Activated naive CD4-positive, alpha-beta T cell treated with anti-CD3 and anti-CD28 coated beads for 36 hours (primary cell): Measurements from ENCODE around the gene CCL20. TPM values are rescaled to one million over a fixed set of nuclear protein-coding genes. Genes with fewer than 3 reads are reported as not detected.
A peak's percentile ranks its signal among the peaks of the same experiment; 100 is the strongest.

ENCODE experiments used
- CTCF ChIA-PET: fragments of 350-600 bp; sonication (Branson Sonifier 250); formaldehyde crosslinking; loops from one replicate; lab custom pipeline; 2021; ENCODE audit warnings: antibody characterized with exemption; lab: Charles Lee
- DNase-seq: peaks from one replicate; pipeline ENCODE4 v3.0.0-alpha.2; 2020
- H3K27ac Mint-ChIP-seq: one replicate; pipeline ENCODE4 v1.8.0; 2021; ENCODE audit warnings: mild to moderate bottlenecking, mixed read lengths
- H3K27me3 Mint-ChIP-seq: one replicate; pipeline ENCODE4 v1.8.0; 2021; ENCODE audit warnings: low read depth, mixed read lengths
- H3K36me3 Mint-ChIP-seq: one replicate; pipeline ENCODE4 v1.8.0; 2021; ENCODE audit warnings: low read depth, mixed read lengths
- H3K4me1 Mint-ChIP-seq: one replicate; pipeline ENCODE4 v1.8.0; 2021; ENCODE audit warnings: low read depth, mixed read lengths
- H3K4me3 Mint-ChIP-seq: one replicate; pipeline ENCODE4 v1.8.0; 2021; ENCODE audit warnings: mild to moderate bottlenecking, moderate library complexity, mixed read lengths
- H3K9me3 Mint-ChIP-seq: one replicate; pipeline ENCODE4 v1.8.0; 2021; ENCODE audit warnings: mixed read lengths
- intact Hi-C: fragments of 100-400 bp; cut with micrococcal nuclease; formaldehyde crosslinking; loops from one replicate; pipeline ENCODE4 v1.15.1; 2023
- total RNA-seq, 2 experiments: library from RNA; stranded (reverse); gene quantifications; one replicate each; pipeline ENCODE4 v1.2.3, GENCODE V29; 2021

The CCL20 gene, protein sequence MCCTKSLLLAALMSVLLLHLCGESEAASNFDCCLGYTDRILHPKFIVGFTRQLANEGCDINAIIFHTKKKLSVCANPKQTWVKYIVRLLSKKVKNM
- total RNA-seq, result 10 to 100 TPM in 1 of 2 experiments, 1 to 10 TPM in 1; 9.6 to 13.1 TPM

DNA sequence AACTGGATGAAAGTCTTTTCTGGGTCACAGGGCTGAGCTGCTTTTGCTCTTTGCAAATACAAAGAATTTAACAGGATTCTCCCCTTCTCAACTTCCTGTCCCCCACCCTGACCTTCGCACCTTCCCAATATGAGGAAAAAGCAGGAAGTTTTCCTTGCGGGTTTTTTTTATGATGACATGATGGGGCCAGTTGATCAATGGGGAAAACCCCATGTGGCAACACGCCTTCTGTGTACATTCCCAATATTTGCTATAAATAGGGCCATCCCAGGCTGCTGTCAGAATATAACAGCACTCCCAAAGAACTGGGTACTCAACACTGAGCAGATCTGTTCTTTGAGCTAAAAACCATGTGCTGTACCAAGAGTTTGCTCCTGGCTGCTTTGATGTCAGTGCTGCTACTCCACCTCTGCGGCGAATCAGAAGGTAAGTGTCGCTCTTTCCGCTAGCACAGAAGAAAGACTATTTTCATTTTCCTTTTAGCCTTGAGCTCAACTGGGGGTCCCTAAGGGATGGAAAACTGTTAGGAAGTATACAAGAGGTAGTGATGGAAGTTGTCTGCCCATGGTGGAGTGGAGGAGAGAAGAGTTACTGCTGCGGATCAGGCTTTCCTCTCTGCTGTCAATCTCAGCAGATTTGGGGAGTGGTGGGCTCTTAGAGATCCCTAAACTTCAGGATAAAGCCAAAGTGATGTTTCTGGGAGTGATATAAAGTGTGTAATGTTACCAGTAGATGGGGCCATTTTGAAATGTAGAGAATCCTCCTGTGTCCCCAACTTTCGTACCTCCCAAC is at the start of gene CCL20:
Gene CCL20 (plus strand): TSS at position 281 of the 792 bp plus-strand sequence. CDS start 70 bp downstream, at position 351.
- DNase-seq, result no peak
- H3K4me1 Mint-ChIP-seq, result peaks cover 29% of the 10 kb centered on the region
- H3K4me3 Mint-ChIP-seq, result peak within 1 kb of the TSS; percentile 72
- H3K27me3 Mint-ChIP-seq, result peaks cover 3% of the 10 kb centered on the region
- intact Hi-C loops, result no loop called here
- H3K27ac Mint-ChIP-seq, result peak within 1 kb of the TSS; percentile 69
- H3K9me3 Mint-ChIP-seq, result no peaks in the 10 kb centered on the region
- H3K36me3 Mint-ChIP-seq, result peaks cover 2% of the 10 kb centered on the region
- CTCF ChIA-PET, result interaction anchor here (0.6 to 1.3 kb wide), 2 partner anchors 40 to 49 kb away, joined by 3 read pairs; no protein-coding TSS in a partner anchor

DNA sequence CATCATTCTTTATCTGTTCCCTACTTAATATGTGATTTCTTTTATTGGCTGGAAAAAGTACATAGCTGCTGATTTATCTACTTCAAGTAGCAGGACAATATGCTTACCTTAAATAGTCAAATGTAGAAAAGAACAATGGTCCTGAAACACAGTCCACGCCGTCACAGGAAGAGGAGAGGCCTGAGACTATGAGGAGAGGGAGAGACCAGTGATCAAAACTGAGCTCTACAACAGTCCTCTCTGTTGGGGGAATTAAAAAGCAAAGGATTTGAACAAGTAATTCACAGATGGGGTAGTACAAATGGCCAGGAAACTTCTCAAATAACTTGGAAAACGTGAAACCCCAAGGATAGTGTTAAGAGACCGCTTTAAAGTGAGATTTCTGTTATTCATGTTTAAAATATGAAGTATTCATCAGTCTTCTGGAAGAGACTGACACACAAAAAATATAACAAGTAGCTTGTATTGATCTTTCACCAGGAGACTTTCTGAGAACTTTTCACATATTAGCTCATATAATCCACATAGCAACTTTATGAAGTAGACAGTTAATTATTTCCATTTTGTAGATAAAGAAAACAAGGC is 47.8 kb upstream of the CCL20 start:
- Mint-ChIP-seq H3K27ac (no peak overlapping the region), H3K36me3 (no peaks in the 10 kb centered on the region), H3K9me3 (no peaks in the 10 kb centered on the region), H3K4me3 (no peak overlapping the region), H3K4me1 (no peaks in the 10 kb centered on the region), H3K27me3 (no peaks in the 10 kb centered on the region)
- DNase-seq, result no peak
- CTCF ChIA-PET, result interaction anchor here (0.5 to 3.9 kb wide), 65 partner anchors 9 to 645 kb away, joined by 3 to 50 read pairs (median 3); partner anchors contain the start of gene TM4SF20
- intact Hi-C loops, result loop anchor here (1.0 to 5.0 kb wide), 8 partner anchors 54 to 733 kb away; no protein-coding TSS in a partner anchor

DNA sequence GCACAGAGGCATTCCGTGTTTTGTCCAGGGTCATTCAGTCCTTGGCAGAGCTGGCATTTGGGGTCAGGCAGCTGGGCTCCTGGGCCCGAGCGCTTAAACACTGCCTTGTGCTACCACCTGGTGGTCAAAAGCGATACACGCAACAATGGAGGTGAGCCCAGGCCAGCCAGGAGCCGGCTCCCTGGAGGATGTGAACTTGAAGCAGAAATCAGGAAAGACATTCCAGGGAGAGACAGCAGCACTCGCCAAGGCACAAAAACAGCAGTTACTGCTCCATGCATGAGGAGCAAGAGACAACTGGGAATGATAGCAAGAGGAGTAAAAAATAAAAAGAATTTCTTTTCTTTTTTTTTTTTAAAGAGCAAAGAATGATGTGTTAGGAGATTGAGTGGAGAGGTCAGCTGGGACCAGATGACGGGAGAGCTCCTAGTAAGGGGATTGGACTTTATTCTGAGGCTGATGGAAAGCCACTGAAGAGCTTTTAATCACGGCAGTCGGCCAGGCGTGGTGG is 47.2 kb upstream of the CCL20 start:
- Mint-ChIP-seq H3K36me3 (no peaks in the 10 kb centered on the region), H3K9me3 (no peaks in the 10 kb centered on the region)

DNA sequence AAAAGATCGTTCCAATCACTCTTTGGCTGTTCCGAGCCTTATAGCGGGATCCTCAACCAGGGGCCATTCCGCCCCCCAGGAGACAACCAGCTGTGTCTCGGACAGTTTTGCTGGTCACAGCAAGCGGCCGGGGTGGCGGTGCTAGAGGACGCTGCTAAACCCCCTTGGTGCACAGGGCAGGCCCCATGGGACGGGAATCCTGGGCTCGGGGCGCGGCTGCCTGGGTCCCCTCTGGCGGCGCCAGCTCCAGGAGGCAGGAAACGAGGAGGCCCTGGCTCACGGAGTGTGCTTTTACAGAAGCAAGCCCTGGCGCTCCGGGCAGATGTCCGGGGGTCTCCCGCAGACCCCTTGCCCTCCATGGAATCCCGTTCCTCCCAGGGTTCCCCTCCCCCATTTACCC is 45.8 kb upstream of the CCL20 start:
- no peaks in the 10 kb centered on the region for H3K4me1 Mint-ChIP-seq
- CTCF ChIA-PET, result interaction anchor here (3.5 to 3.9 kb wide), 2 partner anchors 109 to 361 kb away, joined by 35 to 50 read pairs; no protein-coding TSS in a partner anchor
- H3K27ac Mint-ChIP-seq, result no peak overlapping the region
- no peaks in the 10 kb centered on the region for H3K27me3 Mint-ChIP-seq
- H3K9me3 Mint-ChIP-seq, result no peaks in the 10 kb centered on the region
- H3K4me3 Mint-ChIP-seq, result no peak overlapping the region
- intact Hi-C loops, result loop anchor here (2.0 to 5.0 kb wide), 3 partner anchors 56 to 529 kb away; no protein-coding TSS in a partner anchor
- no peak for DNase-seq
- no peaks in the 10 kb centered on the region for H3K36me3 Mint-ChIP-seq

More for the DNA sequence above, 47.2 kb upstream of the CCL20 start:
- no peaks in the 10 kb centered on the region for H3K4me1 Mint-ChIP-seq
- DNase-seq, result peak; percentile 78
- CTCF ChIA-PET, result interaction anchor here (0.5 to 3.9 kb wide), 64 partner anchors 9 to 645 kb away, joined by 3 to 50 read pairs (median 3); partner anchors contain the start of gene TM4SF20
- H3K27ac Mint-ChIP-seq, result no peak overlapping the region
- no peak overlapping the region for H3K4me3 Mint-ChIP-seq
- H3K27me3 Mint-ChIP-seq, result no peaks in the 10 kb centered on the region
- intact Hi-C loops, result loop anchor here (1.0 to 5.0 kb wide), 8 partner anchors 54 to 733 kb away; no protein-coding TSS in a partner anchor

DNA sequence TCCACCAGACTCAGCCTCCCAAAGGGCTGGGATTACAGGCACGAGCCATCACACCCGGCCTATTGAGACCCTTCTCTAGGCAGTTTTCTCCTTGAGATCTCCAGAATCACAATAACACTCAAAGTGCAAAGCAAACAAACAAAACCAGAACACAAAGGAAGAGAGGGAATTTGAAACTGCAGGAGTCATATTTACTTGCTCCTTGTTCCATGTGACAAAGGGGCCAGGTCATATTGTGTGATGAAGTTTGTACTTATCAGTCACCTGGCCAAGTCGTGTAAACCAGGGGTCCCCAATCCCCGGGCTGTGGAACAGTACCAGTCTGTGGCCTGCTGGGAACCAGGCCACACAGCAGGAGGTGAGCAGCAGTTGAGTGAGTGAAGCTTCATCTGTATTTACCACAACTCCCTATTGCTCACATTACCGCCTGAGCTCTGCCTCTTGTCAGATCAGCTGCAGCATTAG is 41.4 kb upstream of the CCL20 start:
- Mint-ChIP-seq H3K9me3 (no peaks in the 10 kb centered on the region), H3K4me1 (peaks cover 17% of the 10 kb centered on the region), H3K36me3 (no peaks in the 10 kb centered on the region), H3K27ac (no peak overlapping the region), H3K27me3 (no peaks in the 10 kb centered on the region), H3K4me3 (no peak overlapping the region)
- no peak for DNase-seq
- CTCF ChIA-PET, result interaction anchor here (1.4 kb wide), 1 partner anchor 46 kb away, joined by 5 read pairs; no protein-coding TSS in a partner anchor
- intact Hi-C loops, result no loop called here

DNA sequence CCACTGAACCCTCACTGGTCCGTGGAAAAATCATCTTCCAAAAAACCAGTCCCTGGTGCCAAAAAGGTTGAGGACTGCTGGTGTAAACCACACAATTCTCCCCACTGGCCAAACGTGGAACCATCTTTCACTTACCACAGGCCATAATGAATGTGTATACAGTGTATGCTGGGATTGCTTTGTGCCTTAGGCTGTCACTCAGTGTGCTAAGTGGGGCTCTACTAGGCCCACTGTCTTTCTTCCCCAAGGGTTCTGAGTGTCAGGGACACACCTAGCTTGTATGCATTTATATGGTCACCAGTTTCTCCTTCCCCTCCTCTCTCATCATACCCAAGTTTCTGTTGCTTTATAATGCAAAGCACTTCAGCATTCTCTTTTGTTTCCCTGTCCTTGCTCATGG is 40.7 kb upstream of the CCL20 start:
- CTCF ChIA-PET, result interaction anchor here (2.0 kb wide), 1 partner anchor 11 kb away, joined by 9 read pairs; no protein-coding TSS in a partner anchor

DNA sequence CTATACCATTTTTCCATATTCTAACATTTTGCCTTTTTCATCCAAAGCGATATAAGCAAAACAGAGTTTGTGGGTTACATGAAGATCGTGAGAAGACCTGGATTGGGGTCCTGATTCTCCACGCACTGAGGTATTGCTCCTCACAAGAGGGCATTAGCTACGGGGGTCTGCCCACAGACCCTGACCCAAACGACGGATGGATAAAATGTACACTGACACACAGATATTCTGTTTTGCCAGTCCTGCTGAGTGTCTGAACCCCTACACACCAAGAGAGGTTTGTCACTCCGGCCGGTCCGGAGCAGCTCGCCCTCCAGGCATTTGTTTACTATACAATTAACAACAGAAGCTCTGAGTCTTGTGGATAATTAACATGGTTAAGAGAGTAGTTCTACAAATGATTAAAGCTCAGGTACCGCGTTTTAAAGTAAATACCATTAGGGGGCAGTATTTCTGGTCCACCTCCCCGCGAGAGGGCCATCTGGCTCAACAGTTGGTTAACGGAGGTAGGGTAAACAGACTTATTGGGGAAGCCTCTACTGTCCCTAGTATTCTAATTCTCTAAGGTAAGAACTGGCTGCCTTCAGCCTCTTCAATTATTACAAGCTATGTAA is 39.5 kb upstream of the CCL20 start:
- Mint-ChIP-seq H3K4me1 (peaks cover 17% of the 10 kb centered on the region), H3K36me3 (no peaks in the 10 kb centered on the region), H3K9me3 (no peaks in the 10 kb centered on the region), H3K27ac (peak overlapping the region; percentile 67), H3K27me3 (no peaks in the 10 kb centered on the region), H3K4me3 (no peak overlapping the region)
- intact Hi-C loops, result loop anchor here (1.0 kb wide), 2 partner anchors 88 to 110 kb away; no protein-coding TSS in a partner anchor
- CTCF ChIA-PET, result interaction anchor here (0.5 to 2.0 kb wide), 9 partner anchors 9 to 116 kb away, joined by 3 to 12 read pairs (median 4); partner anchors contain the start of gene CCL20
- peak; percentile 14 for DNase-seq

More for the DNA sequence above, 40.7 kb upstream of the CCL20 start:
- H3K36me3 Mint-ChIP-seq, result no peaks in the 10 kb centered on the region
- H3K27ac Mint-ChIP-seq, result no peak overlapping the region
- no peaks in the 10 kb centered on the region for H3K27me3 Mint-ChIP-seq
- no peak for DNase-seq
- intact Hi-C loops, result no loop called here
- no peak overlapping the region for H3K4me3 Mint-ChIP-seq
- no peaks in the 10 kb centered on the region for H3K9me3 Mint-ChIP-seq
- H3K4me1 Mint-ChIP-seq, result peaks cover 17% of the 10 kb centered on the region

DNA sequence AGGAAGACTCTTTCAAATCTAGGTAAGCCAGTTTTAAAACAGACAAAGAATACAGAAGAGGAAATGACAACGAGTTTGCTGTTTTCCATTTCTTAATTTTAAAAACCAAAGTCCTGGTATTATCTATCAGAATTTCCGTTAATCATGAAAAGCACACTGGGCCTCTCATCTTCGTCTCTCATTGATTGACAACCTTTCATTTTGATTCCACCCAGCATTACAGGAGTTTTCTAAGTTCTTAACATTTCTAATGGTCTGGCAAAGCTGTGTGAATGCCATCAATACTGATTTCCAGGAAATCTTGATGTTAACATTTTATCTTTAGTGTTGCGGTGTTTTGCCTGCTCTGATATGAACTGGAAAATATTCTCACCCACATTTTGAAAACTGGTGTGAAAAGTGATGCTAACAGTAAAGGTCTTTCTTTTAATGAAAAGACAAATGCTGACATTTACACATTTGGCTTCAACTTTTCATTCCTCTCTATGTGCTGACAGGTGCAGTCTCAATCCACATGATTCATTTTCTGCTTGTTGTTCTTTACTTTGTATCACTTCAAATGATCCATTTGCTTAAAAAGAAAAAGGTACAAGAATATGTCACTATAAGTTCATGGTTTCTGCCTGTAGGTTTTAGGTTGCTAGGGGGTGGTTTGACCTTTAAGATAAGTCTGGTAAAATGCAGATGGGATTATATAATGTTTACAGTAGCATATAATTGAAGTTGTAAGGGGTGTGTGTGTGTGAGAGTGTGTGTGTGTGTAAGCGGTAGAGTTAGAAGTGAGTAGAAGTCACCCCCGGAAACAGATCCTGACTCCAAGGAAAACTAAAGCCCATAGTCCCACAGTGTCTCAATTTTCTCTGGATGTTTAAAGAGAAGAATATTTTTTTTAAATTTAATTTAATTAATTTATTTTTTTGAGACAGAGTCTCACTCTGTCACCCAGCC is 38.5 kb upstream of the CCL20 start:
- Mint-ChIP-seq H3K9me3 (no peaks in the 10 kb centered on the region), H3K27ac (peak overlapping the region; percentile 67), H3K4me3 (no peak overlapping the region), H3K4me1 (peaks cover 17% of the 10 kb centered on the region), H3K27me3 (no peaks in the 10 kb centered on the region), H3K36me3 (no peaks in the 10 kb centered on the region)
- intact Hi-C loops, result loop anchor here (1.0 kb wide), 4 partner anchors 30 to 109 kb away; no protein-coding TSS in a partner anchor
- no peak for DNase-seq
- CTCF ChIA-PET, result interaction anchor here (1.3 to 2.0 kb wide), 5 partner anchors 9 to 115 kb away, joined by 3 to 12 read pairs (median 4); partner anchors contain the start of gene CCL20

DNA sequence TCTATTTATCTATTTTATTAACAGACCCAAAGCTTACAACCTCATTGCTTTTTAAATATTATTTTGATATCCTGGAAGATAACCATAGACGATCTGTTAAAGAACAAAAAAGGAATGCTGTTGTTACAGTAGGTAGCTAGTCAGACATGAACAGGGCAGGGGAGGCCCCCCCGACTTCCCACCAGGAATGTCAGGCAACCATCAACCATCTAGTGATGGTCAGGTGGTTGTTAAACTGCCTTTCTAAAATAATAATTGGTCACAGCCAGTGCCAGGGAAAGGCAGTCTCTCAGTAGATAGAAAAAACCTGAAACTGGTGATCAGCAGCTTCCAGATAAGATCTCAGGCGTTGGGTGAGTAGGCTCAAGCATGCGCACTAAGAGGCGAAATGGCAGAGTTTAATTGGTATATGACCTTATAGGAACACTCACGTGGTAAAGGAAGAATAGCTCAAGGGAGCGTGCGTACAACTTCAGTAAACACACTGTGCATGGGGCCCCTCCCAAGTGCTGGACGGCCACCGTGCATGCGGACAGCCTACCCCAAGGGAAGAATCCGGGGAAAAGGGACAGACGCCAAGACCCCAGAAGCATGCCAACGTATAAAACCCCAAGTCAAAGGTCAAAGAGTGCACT is 32.5 kb upstream of the CCL20 start:
- Mint-ChIP-seq H3K4me3 (no peak overlapping the region), H3K27me3 (peaks cover 2% of the 10 kb centered on the region), H3K4me1 (peaks cover 10% of the 10 kb centered on the region), H3K9me3 (no peaks in the 10 kb centered on the region), H3K27ac (no peak overlapping the region), H3K36me3 (no peaks in the 10 kb centered on the region)
- CTCF ChIA-PET, result interaction anchor here (1.0 kb wide), 1 partner anchor 10 kb away, joined by 3 read pairs; no protein-coding TSS in a partner anchor
- intact Hi-C loops, result no loop called here
- no peak for DNase-seq

DNA sequence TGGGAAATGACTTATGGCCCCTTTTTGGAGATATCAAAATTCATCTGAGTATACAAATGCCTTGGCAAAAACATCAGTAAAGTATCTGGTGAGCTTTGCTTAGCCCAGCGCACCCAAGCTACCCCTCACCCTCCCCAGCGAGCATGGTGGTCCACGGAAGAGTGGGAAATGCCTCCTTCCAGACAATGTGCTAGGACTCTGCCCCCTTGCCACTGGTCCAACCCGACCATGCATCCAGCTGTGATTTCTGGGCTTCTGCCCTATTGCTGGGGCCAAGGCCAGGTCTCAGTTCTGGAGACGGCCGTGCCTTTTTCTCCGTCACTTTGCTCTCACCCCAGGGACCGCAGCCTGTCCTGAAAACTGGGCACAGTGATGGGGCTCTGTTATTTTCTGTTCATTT is 31.8 kb upstream of the CCL20 start:
- H3K4me1 Mint-ChIP-seq, result peaks cover 10% of the 10 kb centered on the region
- no peak overlapping the region for H3K27ac Mint-ChIP-seq
- no peak for DNase-seq
- no peaks in the 10 kb centered on the region for H3K9me3 Mint-ChIP-seq
- no peak overlapping the region for H3K4me3 Mint-ChIP-seq
- no peaks in the 10 kb centered on the region for H3K36me3 Mint-ChIP-seq
- CTCF ChIA-PET, result interaction anchor here (0.5 kb wide), 1 partner anchor 173 kb away, joined by 3 read pairs; no protein-coding TSS in a partner anchor
- H3K27me3 Mint-ChIP-seq, result peaks cover 3% of the 10 kb centered on the region
- intact Hi-C loops, result loop anchor here (2.0 kb wide), 1 partner anchor 37 kb away; no protein-coding TSS in a partner anchor
